HUES48 (cell line): ENCODE data around the gene PLA2G6.

Source experiments
- H3K27ac ChIP-seq: one replicate; pipeline ENCODE4 v1.7.0; 2013; ENCODE audit warnings: low read depth, low read length, inconsistent platforms
- H3K27me3 ChIP-seq: 2 replicates; pipeline ENCODE4 v1.6.1; 2013; ENCODE audit warnings: mild to moderate bottlenecking, low read length; ENCODE audit not compliant: control insufficient read depth, insufficient read depth
- H3K36me3 ChIP-seq: 2 replicates; pipeline ENCODE4 v1.6.1; 2013; ENCODE audit warnings: low read length; ENCODE audit not compliant: control insufficient read depth, insufficient read depth
- H3K4me1 ChIP-seq: 2 replicates; pipeline ENCODE4 v1.6.1; 2013; ENCODE audit warnings: mild to moderate bottlenecking, low read length; ENCODE audit not compliant: control insufficient read depth, insufficient read depth
- H3K4me3 ChIP-seq: 2 replicates; pipeline ENCODE4 v1.5.1; 2013; ENCODE audit warnings: mild to moderate bottlenecking, low read depth, low read length
- H3K9ac ChIP-seq: 2 replicates; pipeline ENCODE4 v1.6.1; 2013; ENCODE audit warnings: mild to moderate bottlenecking, low read depth, low read length, moderate library complexity
- H3K9me3 ChIP-seq: 2 replicates; pipeline ENCODE4 v1.6.1; 2013; ENCODE audit warnings: low read length; ENCODE audit not compliant: control insufficient read depth, insufficient read depth

Gene PLA2G6

DNA sequence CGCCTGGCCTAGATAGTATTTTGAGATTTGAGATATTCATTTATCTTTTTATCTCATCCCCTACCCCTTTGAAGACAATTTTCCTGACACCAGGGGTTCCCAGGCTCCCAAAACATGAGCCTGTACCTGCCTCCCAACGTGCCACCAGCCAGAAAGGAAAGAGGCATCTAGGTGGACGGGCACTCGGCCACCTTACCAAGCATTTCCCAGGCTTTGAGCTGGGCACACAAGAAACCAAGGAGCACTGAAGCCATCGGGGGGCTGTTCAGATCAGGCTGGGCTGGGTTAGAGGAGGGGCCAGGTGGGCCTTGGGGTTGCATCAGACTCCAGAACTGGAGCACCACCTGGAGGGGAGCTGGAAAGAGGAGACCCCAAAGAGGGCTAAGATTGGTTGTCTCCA, 42.7 kb downstream of the PLA2G6 start:
- Histone ChIP-seq H3K4me3 (no peak overlapping the region), H3K9me3 (no peaks in the 10 kb centered on the region), H3K36me3 (no peaks in the 10 kb centered on the region), H3K27ac (no peak overlapping the region), H3K4me1 (no peaks in the 10 kb centered on the region), H3K9ac (no peak overlapping the region), H3K27me3 (no peaks in the 10 kb centered on the region)

DNA sequence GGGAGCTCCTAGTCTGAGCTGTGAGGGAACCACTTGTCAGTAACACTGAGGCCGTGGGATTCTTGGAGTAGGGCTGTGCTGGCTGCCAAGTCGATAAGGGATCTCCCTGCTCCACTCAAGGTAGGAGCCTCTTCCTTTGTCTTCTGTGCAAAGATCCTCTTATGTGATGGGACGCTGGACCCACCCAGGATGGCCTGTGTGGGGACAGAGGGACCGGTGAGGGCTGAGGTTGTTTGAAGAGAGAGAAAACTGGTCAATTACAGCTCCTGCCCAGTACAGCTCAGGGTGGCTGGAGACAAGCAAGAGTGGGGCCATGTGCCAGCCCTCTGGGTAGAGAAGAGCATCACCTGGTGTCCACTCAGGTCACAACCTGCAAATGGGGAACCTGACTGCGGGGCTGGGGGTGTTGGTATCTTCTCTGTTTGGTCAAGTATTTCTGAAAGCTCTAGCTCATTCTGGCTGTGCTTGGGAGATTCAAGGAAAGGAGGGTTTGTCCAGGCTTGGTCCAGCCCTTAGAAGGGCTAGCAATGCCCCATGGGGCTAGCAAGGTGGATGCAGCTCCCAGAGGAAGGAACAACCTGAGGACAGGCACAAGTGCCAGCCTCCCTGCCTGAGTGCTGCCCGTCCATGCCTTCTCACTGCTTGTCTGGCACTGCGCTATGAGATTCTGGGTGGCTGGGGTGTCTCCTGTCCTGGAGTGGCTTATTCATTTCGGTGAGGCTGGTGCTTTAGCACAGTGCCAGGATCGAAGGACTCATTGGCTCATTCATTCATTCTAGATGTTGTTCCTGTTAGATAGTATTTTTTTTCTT, 43.5 kb downstream of the PLA2G6 start:
- H3K9ac ChIP-seq = no peak overlapping the region
- no peaks in the 10 kb centered on the region for H3K9me3 ChIP-seq
- no peak overlapping the region for H3K4me3 ChIP-seq
- no peak overlapping the region for H3K27ac ChIP-seq
- no peaks in the 10 kb centered on the region for H3K36me3 ChIP-seq
- no peaks in the 10 kb centered on the region for H3K4me1 ChIP-seq
- H3K27me3 ChIP-seq = no peaks in the 10 kb centered on the region

DNA sequence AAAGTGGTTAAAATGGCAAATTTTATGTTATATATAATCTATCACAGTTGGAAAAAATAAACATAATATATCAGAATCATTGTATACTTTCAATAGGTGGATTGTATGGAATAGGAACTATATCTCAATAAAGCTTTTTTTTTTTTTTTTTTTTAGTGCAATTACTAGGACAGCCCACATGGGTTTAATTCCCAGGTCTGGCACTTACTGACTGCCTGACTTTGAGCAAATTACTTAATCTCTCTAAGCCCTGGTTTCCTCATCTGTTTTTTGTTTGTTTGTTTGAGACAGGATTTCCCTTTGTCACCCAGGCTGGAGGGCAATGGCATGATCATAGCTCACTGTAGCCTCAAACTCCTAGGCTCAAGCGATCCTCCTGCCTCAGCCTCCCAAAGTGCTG, 45.0 kb downstream of the PLA2G6 start:
- Histone ChIP-seq H3K9me3 (no peaks in the 10 kb centered on the region), H3K4me1 (no peaks in the 10 kb centered on the region), H3K9ac (no peak overlapping the region), H3K27me3 (no peaks in the 10 kb centered on the region), H3K27ac (no peak overlapping the region), H3K36me3 (no peaks in the 10 kb centered on the region), H3K4me3 (no peak overlapping the region)

DNA sequence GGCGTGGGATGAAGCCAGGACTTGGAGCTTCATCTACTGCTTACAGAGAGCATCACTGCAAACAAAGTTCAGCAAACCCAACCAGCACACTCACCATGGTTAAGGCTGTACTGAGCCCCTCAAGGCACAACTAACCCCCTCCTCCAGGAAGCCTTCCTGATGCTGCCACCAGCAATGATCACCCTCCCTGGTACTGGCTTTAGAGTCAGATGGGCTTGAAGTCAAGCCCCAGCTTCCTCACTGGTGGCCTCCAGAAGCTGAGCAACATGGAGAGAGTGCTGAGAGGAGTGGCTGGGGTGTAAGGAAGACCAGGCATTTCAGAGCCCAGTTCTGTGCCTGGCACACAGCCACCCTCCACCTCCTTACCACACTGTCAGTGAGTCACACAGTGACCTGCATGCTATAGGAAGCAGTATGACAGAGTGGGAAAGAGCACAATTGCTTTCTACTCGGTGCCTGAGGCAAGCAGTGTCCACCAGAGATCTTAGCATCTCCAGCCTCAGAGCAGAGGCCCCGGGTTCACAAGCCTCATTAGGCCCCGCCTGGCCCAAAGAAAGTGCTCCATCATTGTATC, 46.4 kb downstream of the PLA2G6 start:
- Histone ChIP-seq H3K9me3 (no peaks in the 10 kb centered on the region), H3K4me1 (no peaks in the 10 kb centered on the region), H3K27ac (no peak overlapping the region), H3K36me3 (no peaks in the 10 kb centered on the region), H3K4me3 (no peak overlapping the region), H3K27me3 (no peaks in the 10 kb centered on the region), H3K9ac (no peak overlapping the region)

DNA sequence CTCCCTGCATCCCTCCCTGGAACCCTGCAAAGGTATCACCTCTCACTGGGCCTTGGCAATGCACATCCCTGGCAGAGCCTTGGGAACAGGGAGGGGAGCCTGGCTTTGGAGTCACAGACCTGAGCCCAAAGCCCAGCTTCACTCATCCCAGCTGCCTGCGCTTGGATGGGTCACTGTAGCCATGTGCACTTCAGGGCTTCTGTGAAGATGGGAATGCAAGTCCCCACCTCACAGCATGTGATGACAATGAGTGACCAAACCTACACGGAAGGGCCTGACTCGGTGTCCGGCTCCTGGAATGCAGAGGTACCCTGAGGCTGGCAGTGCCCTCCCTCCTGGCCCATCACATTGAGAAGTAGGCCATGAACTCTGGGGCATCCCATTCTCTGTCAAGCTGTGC, 48.3 kb downstream of the PLA2G6 start:
- H3K9me3 ChIP-seq = no peaks in the 10 kb centered on the region
- no peaks in the 10 kb centered on the region for H3K27me3 ChIP-seq
- no peaks in the 10 kb centered on the region for H3K36me3 ChIP-seq
- H3K27ac ChIP-seq = no peak overlapping the region
- H3K4me1 ChIP-seq = no peaks in the 10 kb centered on the region
- no peak overlapping the region for H3K4me3 ChIP-seq
- no peak overlapping the region for H3K9ac ChIP-seq

DNA sequence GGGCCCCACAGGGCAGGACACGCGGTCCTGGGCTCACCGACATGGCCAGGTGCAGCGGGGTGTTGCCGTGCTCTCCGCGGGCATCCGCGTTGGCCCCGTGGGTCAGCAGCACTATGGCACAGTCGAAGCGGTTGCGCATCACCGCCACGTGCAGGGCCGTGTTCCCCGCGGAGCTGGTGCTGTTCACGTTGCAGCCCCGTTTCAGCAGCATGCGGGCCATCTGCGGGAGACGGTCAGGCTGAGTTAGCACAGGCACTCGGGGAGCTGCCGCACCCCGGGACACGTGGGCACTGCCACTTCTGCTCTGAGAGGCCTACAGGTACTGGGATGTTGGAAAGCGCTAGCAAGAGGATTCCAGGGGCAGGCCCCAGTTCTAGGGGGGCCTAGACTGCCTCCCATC, 48.8 kb downstream of the PLA2G6 start:
- H3K9me3 ChIP-seq = no peaks in the 10 kb centered on the region
- H3K36me3 ChIP-seq = no peaks in the 10 kb centered on the region
- no peaks in the 10 kb centered on the region for H3K4me1 ChIP-seq
- H3K9ac ChIP-seq = no peak overlapping the region
- H3K27ac ChIP-seq = no peak overlapping the region
- H3K4me3 ChIP-seq = no peak overlapping the region
- H3K27me3 ChIP-seq = no peaks in the 10 kb centered on the region

DNA sequence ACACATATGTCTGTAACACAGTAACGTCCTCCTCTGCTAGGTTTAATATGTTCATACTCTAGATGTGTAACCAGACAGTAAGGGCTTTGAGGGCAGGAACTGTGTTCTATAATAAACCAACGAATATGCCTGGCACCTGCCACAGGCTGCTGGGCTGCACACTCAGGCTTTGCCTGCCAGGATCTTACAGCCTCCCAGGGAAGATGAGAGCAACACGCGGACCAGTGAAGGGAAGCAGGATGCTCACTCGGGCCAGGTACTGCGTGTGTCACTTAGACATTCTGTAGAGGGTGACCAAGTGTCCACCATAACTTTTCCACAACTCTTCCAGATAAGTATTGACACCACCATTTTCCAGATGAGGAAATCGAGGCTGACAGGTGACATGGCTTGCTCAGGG, 49.5 kb downstream of the PLA2G6 start:
- Histone ChIP-seq H3K4me3 (no peak overlapping the region), H3K9ac (no peak overlapping the region), H3K36me3 (no peaks in the 10 kb centered on the region), H3K27me3 (no peaks in the 10 kb centered on the region), H3K4me1 (no peaks in the 10 kb centered on the region), H3K27ac (no peak overlapping the region), H3K9me3 (no peaks in the 10 kb centered on the region)

DNA sequence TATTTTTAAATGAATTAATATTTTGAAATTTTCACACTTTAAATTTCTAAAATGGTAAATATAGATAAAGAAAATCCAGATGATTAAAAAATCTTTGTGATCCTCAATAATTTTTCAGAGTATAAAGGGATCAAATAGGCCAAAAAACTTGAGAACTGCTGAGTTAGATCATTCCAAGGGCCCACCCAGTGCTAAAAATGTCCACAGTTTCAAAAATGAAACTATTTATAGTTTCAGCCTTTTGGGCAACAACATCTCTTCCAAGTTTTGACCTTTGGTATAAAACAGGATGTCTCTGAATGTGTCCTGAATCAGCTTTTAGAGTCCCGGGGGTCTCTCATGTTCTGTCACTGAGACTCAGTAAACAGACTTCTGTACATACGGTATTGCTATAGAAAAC, 50.2 kb downstream of the PLA2G6 start:
- Histone ChIP-seq H3K9me3 (no peaks in the 10 kb centered on the region), H3K4me1 (no peaks in the 10 kb centered on the region), H3K4me3 (no peak overlapping the region), H3K27ac (no peak overlapping the region), H3K36me3 (no peaks in the 10 kb centered on the region), H3K9ac (no peak overlapping the region), H3K27me3 (no peaks in the 10 kb centered on the region)

DNA sequence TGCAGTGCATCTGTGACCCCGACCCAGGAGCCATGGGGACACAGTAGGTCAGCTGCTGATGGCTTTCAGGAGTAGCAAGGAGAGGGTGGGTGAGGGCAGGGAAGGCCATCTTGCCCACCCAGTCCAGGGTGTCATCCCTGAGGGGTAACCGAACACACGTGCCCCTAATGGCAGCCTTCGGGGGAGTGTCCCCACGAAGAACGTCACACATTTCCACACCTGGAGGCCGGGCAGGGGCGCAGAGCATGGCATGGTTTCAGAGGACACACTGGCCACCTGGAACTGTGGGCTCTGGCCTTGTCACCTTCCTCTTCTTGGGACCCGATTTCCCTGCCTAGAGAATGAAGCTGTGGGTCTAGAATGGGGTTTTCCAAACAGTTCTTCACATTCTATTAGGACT, 51.8 kb downstream of the PLA2G6 start:
- no peaks in the 10 kb centered on the region for H3K27me3 ChIP-seq
- H3K27ac ChIP-seq = no peak overlapping the region
- H3K9me3 ChIP-seq = no peaks in the 10 kb centered on the region
- no peak overlapping the region for H3K9ac ChIP-seq
- no peaks in the 10 kb centered on the region for H3K4me1 ChIP-seq
- H3K36me3 ChIP-seq = no peaks in the 10 kb centered on the region
- H3K4me3 ChIP-seq = no peak overlapping the region

DNA sequence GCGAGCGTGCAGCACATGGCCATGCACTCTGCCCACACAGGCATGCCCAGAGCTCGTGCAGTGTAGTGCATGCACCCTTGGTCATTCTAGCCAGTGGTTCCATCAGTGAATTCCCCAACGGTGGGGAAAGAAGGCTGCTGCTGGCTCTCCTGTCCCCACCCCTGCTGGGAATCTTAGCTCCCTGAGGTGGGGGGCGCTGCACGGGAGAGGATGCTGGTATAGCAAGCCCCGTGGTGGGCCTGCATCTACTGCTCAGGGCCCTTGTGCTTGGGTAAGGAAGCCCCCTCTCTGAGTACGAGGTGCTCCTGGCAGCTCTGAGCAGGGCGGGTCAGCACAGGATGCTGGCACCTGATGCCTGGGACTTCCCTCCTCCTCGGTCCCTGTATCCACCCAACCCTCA, 52.6 kb downstream of the PLA2G6 start:
- no peaks in the 10 kb centered on the region for H3K27me3 ChIP-seq
- H3K27ac ChIP-seq = no peak overlapping the region
- H3K9me3 ChIP-seq = no peaks in the 10 kb centered on the region
- H3K4me3 ChIP-seq = no peak overlapping the region
- H3K4me1 ChIP-seq = no peaks in the 10 kb centered on the region
- no peak overlapping the region for H3K9ac ChIP-seq
- H3K36me3 ChIP-seq = no peaks in the 10 kb centered on the region

DNA sequence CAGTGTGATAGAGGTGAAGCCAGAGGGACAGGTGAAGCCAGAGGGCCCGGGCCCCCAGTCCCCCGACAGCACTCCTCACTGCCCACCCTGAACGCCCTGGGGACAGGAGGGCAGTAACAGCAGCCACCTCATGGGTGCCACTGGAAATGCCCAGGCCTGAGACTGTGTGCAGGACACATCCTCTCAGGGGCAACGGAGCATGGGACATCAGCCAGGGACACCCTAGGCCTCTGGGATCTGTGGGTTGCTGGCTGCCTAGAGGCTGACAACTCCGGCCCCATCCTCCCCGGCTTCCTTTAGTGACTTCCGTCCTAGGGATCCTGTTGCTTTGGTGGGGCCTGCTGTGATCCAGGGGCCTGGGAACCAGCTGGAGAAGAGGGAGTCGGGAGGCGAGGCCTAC, 53.8 kb downstream of the PLA2G6 start:
- Histone ChIP-seq H3K9ac (no peak overlapping the region), H3K27ac (no peak overlapping the region), H3K36me3 (no peaks in the 10 kb centered on the region), H3K4me1 (no peaks in the 10 kb centered on the region), H3K9me3 (no peaks in the 10 kb centered on the region), H3K27me3 (no peaks in the 10 kb centered on the region), H3K4me3 (no peak overlapping the region)
